GM12878 (cell line): Measurements from ENCODE around the gene CRB1. TPM values are rescaled to one million over a fixed set of nuclear protein-coding genes. Genes with fewer than 3 reads are reported as not detected.

Experiments
- ATAC-seq: fragments of 200-7000 bp; cut with Tn5 transposase; 3 replicates; pipeline ENCODE4 v1.9.1; 2020; ENCODE audit warnings: mild to moderate bottlenecking, moderate library complexity
- BruUV-seq: library from RNA; stranded (reverse); fragments of 400-500 nt; replicated peaks from 2 replicates; lab custom pipeline; 2021; lab: Mats Ljungman, UMichigan
- CTCF ChIA-PET: fragments of 300-600 bp; sonication (Branson Sonifier 250); formaldehyde crosslinking; extraction: SDS; loops from one replicate; lab custom pipeline; 2021; ENCODE audit warnings: inconsistent platforms; lab: Yijun Ruan, JAX
- POLR2A ChIA-PET: fragments of 350-600 bp; formaldehyde crosslinking; extraction: SDS; loops from one replicate; lab custom pipeline; 2021; ENCODE audit warnings: inconsistent platforms; lab: Charles Lee
- RAD21 ChIA-PET: fragments of 300-600 bp; sonication (Branson Sonifier 250); formaldehyde crosslinking; loops from one replicate; lab custom pipeline; 2023; ENCODE audit warnings: antibody characterized with exemption; ENCODE audit not compliant: unreplicated experiment; lab: Charles Lee
- SMC1A ChIA-PET: fragments of 300-600 bp; sonication (Branson Sonifier 250); formaldehyde crosslinking; loops from one replicate; lab custom pipeline; 2023; ENCODE audit not compliant: unreplicated experiment, uncharacterized antibody; lab: Charles Lee
- DNase-seq: peaks from one replicate; pipeline ENCODE4 v3.0.0-alpha.2; 2011; ENCODE audit warnings: low read depth, low spot score
- FAIRE-seq: peaks from 3 replicates; lab custom pipeline; 2011; peaks lifted over from hg19 to GRCh38; lab: Jason Lieb, UNC
- H2AFZ ChIP-seq: 2 replicates; pipeline ENCODE4 v1.6.0; 2011; ENCODE audit warnings: low read depth, low read length, control low read depth; ENCODE audit not compliant: control insufficient read depth
- H3K27ac ChIP-seq: 2 replicates; pipeline ENCODE4 v1.5.1; 2011; ENCODE audit warnings: control low read depth; ENCODE audit not compliant: control insufficient read depth, insufficient read depth
- H3K27me3 ChIP-seq, 2 experiments: replicated peaks in 1 of 2; 2 replicates each; pipeline versions ENCODE4 v1.6.0 to v1.6.1; 2011; ENCODE audit warnings: low read length in 1 of 2; ENCODE audit not compliant: control insufficient read depth in 2 of 2, insufficient read depth in 2 of 2
- H3K36me3 ChIP-seq, 2 experiments: 2 replicates each; pipeline ENCODE4 v1.5.1; 2011; ENCODE audit warnings: low read length in 1 of 2; ENCODE audit not compliant: control insufficient read depth in 2 of 2, insufficient read depth in 2 of 2
- H3K4me1 ChIP-seq: 2 replicates; pipeline ENCODE4 v1.6.1; 2011; ENCODE audit warnings: mild to moderate bottlenecking, low read length, moderate library complexity, mixed read lengths; ENCODE audit not compliant: control insufficient read depth, insufficient read depth
- H3K4me2 ChIP-seq: 2 replicates; pipeline ENCODE4 v1.6.0; 2011; ENCODE audit warnings: control low read depth; ENCODE audit not compliant: control insufficient read depth, insufficient read depth
- H3K4me3 ChIP-seq: fragments of 200-600 bp; sonication (generic); 2 replicates; pipeline ENCODE4 v1.5.1; 2016
- H3K79me2 ChIP-seq: 2 replicates; pipeline ENCODE4 v1.6.0; 2011; ENCODE audit warnings: low read length; ENCODE audit not compliant: control insufficient read depth, insufficient read depth
- H3K9ac ChIP-seq: 2 replicates; pipeline ENCODE4 v1.8.0; 2011; ENCODE audit warnings: low read length, control low read depth, mixed read lengths; ENCODE audit not compliant: control insufficient read depth, insufficient read depth
- H3K9me3 ChIP-seq: replicated peaks from 3 replicates; pipeline ENCODE4 v1.5.1; 2011; ENCODE audit warnings: mild to moderate bottlenecking, low read length; ENCODE audit not compliant: control insufficient read depth, insufficient read depth
- H4K20me1 ChIP-seq: 2 replicates; pipeline ENCODE4 v1.6.0; 2011; ENCODE audit not compliant: control insufficient read depth, insufficient read depth
- DPF2 ChIP-seq: fragments of 450-650 bp; IDR thresholded peaks from 2 replicates; pipeline ENCODE4 v1.6.1; 2017; ENCODE audit warnings: mild to moderate bottlenecking
- GATAD2B ChIP-seq: fragments of 450-650 bp; conservative IDR thresholded peaks from 2 replicates; pipeline ENCODE4 v1.6.1; 2017; ENCODE audit warnings: low read depth, mild to moderate bottlenecking, moderate library complexity
- NBN ChIP-seq: fragments of 450-650 bp; IDR thresholded peaks from 2 replicates; pipeline ENCODE4 v1.6.1; 2016
- NFYA ChIP-seq: IDR thresholded peaks from 2 replicates; pipeline ENCODE4 v1.6.1; 2011; ENCODE audit warnings: low read depth, mild to moderate bottlenecking, low read length, improper control_type of control experiment, borderline replicate concordance
- NR2F1 ChIP-seq: fragments of 450-650 bp; conservative IDR thresholded peaks from 2 replicates; pipeline ENCODE4 v1.6.1; 2017; ENCODE audit warnings: mild to moderate bottlenecking
- SREBF2 ChIP-seq: IDR thresholded peaks from 2 replicates; pipeline ENCODE4 v1.6.1; 2012; ENCODE audit warnings: mild to moderate bottlenecking, low read length
- TARDBP ChIP-seq: IDR thresholded peaks from 2 replicates; pipeline ENCODE4 v1.6.1; 2016; ENCODE audit warnings: borderline replicate concordance
- TCF12 ChIP-seq: IDR thresholded peaks from 2 replicates; pipeline ENCODE4 v1.6.1; 2011; ENCODE audit warnings: low read depth, mild to moderate bottlenecking, low read length
- WRNIP1 ChIP-seq: IDR thresholded peaks from 2 replicates; pipeline ENCODE4 v1.6.1; 2011; ENCODE audit warnings: low read depth, low read length, improper control_type of control experiment, borderline replicate concordance
- in situ Hi-C: fragments of 300-500 bp; cut with MboI; formaldehyde crosslinking; loops from 9 replicates; pipeline ENCODE4 v1.14.3; 2018; ENCODE audit warnings: mixed read lengths
- intact Hi-C: fragments of 100-400 bp; cut with micrococcal nuclease; formaldehyde crosslinking; loops from one replicate; pipeline ENCODE4 v1.14.2; 2022; ENCODE audit not compliant: unreplicated experiment
- polyA plus RNA-seq, 11 experiments: library from polyadenylated mRNA; depleted of rRNA in 4 of 11; unstranded in 6 of 11; stranded (reverse) in 5 of 11; fragments of >200 nt; fragmentation: Nextera tagmentation in 4 of 11; fragmentation: Illumina TruSeq in 1 of 11; extraction: Ambion mirVana in 4 of 11; extraction: Trizol in 1 of 11; gene quantifications; 1 replicate in 1 of 11; 2 replicates in 10 of 11; pipeline versions ENCODE4 v1.2.1 to v1.2.3, GENCODE V29; 2011 to 2016; ENCODE audit warnings: inconsistent platforms in 2 of 11, missing spikeins in 2 of 11, low read depth in 1 of 11
- total RNA-seq, 4 experiments: library from RNA; depleted of rRNA in 3 of 4; stranded (reverse); fragments of >200 nt in 3 of 4; fragmentation: Illumina TruSeq in 1 of 4; extraction: Trizol in 1 of 4; gene quantifications; 2 replicates each; pipeline versions ENCODE4 v1.2.1 to v1.2.3, GENCODE V29; 2013 to 2021
- TF ChIP-seq, protein P1 (sequence below): IDR thresholded peaks from 2 replicates; pipeline ENCODE4 v1.6.1; 2012; ENCODE audit warnings: low read depth, low read length, improper control_type of control experiment
- TF ChIP-seq, protein P2 (sequence below): fragments of 450-650 bp; IDR thresholded peaks from 2 replicates; pipeline ENCODE4 v1.6.1; 2014; ENCODE audit warnings: mild to moderate bottlenecking

The CRB1 gene
- total and polyA plus RNA-seq, 10 of the 15 experiments (the other 5 are each of a cell fraction or from before 2014, with no cell fraction given), result 0.06 to 0.10 (median 0.06) TPM; not detected in 7

DNA sequence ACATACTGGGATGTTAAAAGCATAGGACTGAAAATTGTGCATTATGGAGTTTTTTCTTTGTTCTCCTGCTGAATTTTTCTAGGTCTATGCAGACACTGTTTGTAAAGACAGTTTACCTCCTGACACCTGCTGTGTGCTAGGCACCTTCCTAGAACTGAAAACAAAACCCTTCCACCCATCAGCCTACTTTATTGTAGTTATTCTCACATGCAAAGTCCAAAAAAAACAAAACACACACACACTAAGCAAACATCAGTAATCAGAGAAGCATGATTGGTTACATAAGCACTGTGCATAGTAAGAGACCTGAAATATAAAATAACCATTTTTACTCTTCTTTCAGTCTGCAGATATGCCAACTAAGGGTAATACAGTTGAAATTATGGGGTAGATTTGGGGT is 195.1 kb downstream of the CRB1 start:
- TF ChIP-seq TARDBP (no peak), GATAD2B (no peak), NR2F1 (no peak), WRNIP1 (no peak), TCF12 (no peak), NBN (no peak), DPF2 (no peak), SREBF2 (no peak), NFYA (no peak)
- TF ChIP-seq, protein P1, sequence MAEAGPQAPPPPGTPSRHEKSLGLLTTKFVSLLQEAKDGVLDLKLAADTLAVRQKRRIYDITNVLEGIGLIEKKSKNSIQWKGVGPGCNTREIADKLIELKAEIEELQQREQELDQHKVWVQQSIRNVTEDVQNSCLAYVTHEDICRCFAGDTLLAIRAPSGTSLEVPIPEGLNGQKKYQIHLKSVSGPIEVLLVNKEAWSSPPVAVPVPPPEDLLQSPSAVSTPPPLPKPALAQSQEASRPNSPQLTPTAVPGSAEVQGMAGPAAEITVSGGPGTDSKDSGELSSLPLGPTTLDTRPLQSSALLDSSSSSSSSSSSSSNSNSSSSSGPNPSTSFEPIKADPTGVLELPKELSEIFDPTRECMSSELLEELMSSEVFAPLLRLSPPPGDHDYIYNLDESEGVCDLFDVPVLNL, result no peak
- TF ChIP-seq, protein P2, sequence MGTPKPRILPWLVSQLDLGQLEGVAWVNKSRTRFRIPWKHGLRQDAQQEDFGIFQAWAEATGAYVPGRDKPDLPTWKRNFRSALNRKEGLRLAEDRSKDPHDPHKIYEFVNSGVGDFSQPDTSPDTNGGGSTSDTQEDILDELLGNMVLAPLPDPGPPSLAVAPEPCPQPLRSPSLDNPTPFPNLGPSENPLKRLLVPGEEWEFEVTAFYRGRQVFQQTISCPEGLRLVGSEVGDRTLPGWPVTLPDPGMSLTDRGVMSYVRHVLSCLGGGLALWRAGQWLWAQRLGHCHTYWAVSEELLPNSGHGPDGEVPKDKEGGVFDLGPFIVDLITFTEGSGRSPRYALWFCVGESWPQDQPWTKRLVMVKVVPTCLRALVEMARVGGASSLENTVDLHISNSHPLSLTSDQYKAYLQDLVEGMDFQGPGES, result no peak
- intact Hi-C loops, result no loop called here
- DNase-seq, result no peak
- Histone ChIP-seq H3K36me3 (no peaks in the 10 kb centered on the region), H3K9ac (no peak overlapping the region), H2AFZ (no peak overlapping the region), H3K9me3 (no peaks in the 10 kb centered on the region), H3K27me3 (no peaks in the 10 kb centered on the region), H4K20me1 (no peaks in the 10 kb centered on the region), H3K4me1 (no peaks in the 10 kb centered on the region), H3K27ac (no peak overlapping the region), H3K4me2 (no peak overlapping the region), H3K4me3 (no peak overlapping the region), H3K79me2 (no peaks in the 10 kb centered on the region)
- FAIRE-seq, result no peak
- ChIA-PET CTCF (no interaction called here), SMC1A (no interaction called here), RAD21 (no interaction called here), POLR2A (no interaction called here)
- in situ Hi-C loops, result no loop called here
- ATAC-seq, result no peak
- no TSS peak for BruUV-seq
